GM23248 (cell line): ENCODE results near the gene MZB1.

ENCODE experiments used
- EZH2 ChIP-seq: fragments of 200-600 bp; sonication (generic); IDR thresholded peaks from 2 replicates; pipeline ENCODE4 v1.6.1; 2018; ENCODE audit warnings: antibody characterized with exemption, mild to moderate bottlenecking; ENCODE audit not compliant: insufficient read depth, poor library complexity, severe bottlenecking
- EZH2phosphoT487 ChIP-seq: fragments of 200-600 bp; sonication (generic); IDR thresholded peaks from 2 replicates; pipeline ENCODE4 v1.6.1; 2018; ENCODE audit warnings: antibody characterized with exemption, moderate library complexity, mild to moderate bottlenecking, low read depth; ENCODE audit not compliant: insufficient read depth

DNA sequence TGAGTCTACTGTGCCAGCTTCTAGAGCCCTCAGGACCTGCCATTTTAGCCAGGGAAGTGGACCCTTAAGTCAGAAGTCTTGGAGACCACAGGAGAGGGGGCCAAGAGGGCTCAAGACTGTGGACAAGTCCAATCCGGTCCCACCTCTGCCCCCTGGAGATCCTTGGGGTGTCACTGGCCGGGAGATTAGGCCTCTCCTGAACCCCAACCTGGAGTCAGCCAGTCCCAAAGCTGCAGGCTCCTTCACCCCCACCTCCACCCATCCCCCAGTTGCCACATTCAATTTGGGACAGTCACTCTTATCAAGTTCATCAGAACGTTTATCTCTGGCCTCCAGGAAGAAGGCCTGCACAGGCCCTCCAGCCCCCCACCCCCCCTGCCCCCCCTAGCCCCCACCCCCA lies 6.9 kb downstream of the MZB1 start:
- TF ChIP-seq EZH2phosphoT487 (no peak), EZH2 (no peak)
